Endothelial cell (in vitro differentiated cells): Measurements from ENCODE around the gene EBF3. TPM values are rescaled to one million over a fixed set of nuclear protein-coding genes. Genes with fewer than 3 reads are reported as not detected.

Experiments
- DNase-seq: peaks from one replicate; pipeline ENCODE4 v3.0.0; 2021; ENCODE audit warnings: low spot score
- H3K27ac Mint-ChIP-seq: one replicate; pipeline ENCODE4 v1.8.0; 2021; ENCODE audit warnings: mixed read lengths, inconsistent platforms; ENCODE audit not compliant: unreplicated experiment
- H3K27me3 Mint-ChIP-seq: one replicate; pipeline ENCODE4 v1.8.0; 2021; ENCODE audit warnings: mild to moderate bottlenecking, moderate library complexity, mixed read lengths, inconsistent platforms; ENCODE audit not compliant: unreplicated experiment
- H3K36me3 Mint-ChIP-seq: one replicate; pipeline ENCODE4 v1.8.0; 2021; ENCODE audit warnings: mild to moderate bottlenecking, low read depth, mixed read lengths, inconsistent platforms; ENCODE audit not compliant: unreplicated experiment
- H3K4me1 Mint-ChIP-seq: one replicate; pipeline ENCODE4 v1.8.0; 2021; ENCODE audit warnings: mild to moderate bottlenecking, mixed read lengths, inconsistent platforms; ENCODE audit not compliant: unreplicated experiment
- H3K4me3 Mint-ChIP-seq: one replicate; pipeline ENCODE4 v1.8.0; 2021; ENCODE audit warnings: mild to moderate bottlenecking, mixed read lengths, inconsistent platforms; ENCODE audit not compliant: unreplicated experiment
- H3K9me3 Mint-ChIP-seq: one replicate; pipeline ENCODE4 v1.8.0; 2021; ENCODE audit warnings: mixed read lengths, inconsistent platforms; ENCODE audit not compliant: unreplicated experiment
- CTCF ChIP-seq: fragments of 200-600 bp; sonication (generic); IDR thresholded peaks from one replicate; pipeline ENCODE4 v1.5.0; 2021; ENCODE audit warnings: antibody characterized with exemption; ENCODE audit not compliant: unreplicated experiment
- total RNA-seq: library from RNA; stranded (reverse); fragmentation: NEBNext Ultra II Directional; extraction: Animal tissue kit (Norgen Biotek cat#: 25700); gene quantifications from one replicate; pipeline ENCODE4 v1.2.1, GENCODE V29; 2021; ENCODE audit not compliant: unreplicated experiment

Gene EBF3
- total RNA-seq, 1 donor from 2014 or later, result 1.3 TPM

GRCh38 chr10:129897871-129898626 lies 66.0 kb downstream of the EBF3 start:
- H3K27ac Mint-ChIP-seq, result no peak overlapping the region
- peaks cover 26% of the 10 kb centered on the region for H3K4me1 Mint-ChIP-seq
- H3K4me3 Mint-ChIP-seq, result no peak overlapping the region
- H3K27me3 Mint-ChIP-seq, result peaks cover 3% of the 10 kb centered on the region
- no peaks in the 10 kb centered on the region for H3K9me3 Mint-ChIP-seq
- H3K36me3 Mint-ChIP-seq, result no peaks in the 10 kb centered on the region
- no peak for TF ChIP-seq CTCF
- no peak for DNase-seq

GRCh38 chr10:129896860-129897200 lies 67.2 kb downstream of the EBF3 start:
- Mint-ChIP-seq H3K4me3 (no peak overlapping the region), H3K27me3 (peaks cover 3% of the 10 kb centered on the region), H3K9me3 (no peaks in the 10 kb centered on the region), H3K4me1 (peaks cover 26% of the 10 kb centered on the region), H3K27ac (no peak overlapping the region), H3K36me3 (no peaks in the 10 kb centered on the region)
- no peak for TF ChIP-seq CTCF
- no peak for DNase-seq

- Mint-ChIP-seq H3K36me3 (no peaks in the 10 kb centered on the region), H3K27me3 (peaks cover 3% of the 10 kb centered on the region), H3K9me3 (no peaks in the 10 kb centered on the region), H3K4me3 (no peak overlapping the region), H3K27ac (no peak overlapping the region), H3K4me1 (peaks cover 26% of the 10 kb centered on the region)
- no peak for TF ChIP-seq CTCF
- no peak for DNase-seq
Observed at GRCh38 chr10:129896136-129896859, 67.8 kb downstream of the EBF3 start.

GRCh38 chr10:129895811-129896135 lies 68.3 kb downstream of the EBF3 start:
- H3K9me3 Mint-ChIP-seq, result no peaks in the 10 kb centered on the region
- peaks cover 3% of the 10 kb centered on the region for H3K27me3 Mint-ChIP-seq

More at GRCh38 chr10:129895811-129896135, 68.3 kb downstream of the EBF3 start:
- no peak for TF ChIP-seq CTCF
- Mint-ChIP-seq H3K4me1 (peaks cover 26% of the 10 kb centered on the region), H3K36me3 (no peaks in the 10 kb centered on the region), H3K4me3 (no peak overlapping the region), H3K27ac (no peak overlapping the region)
- DNase-seq, result no peak
